CD14-positive monocyte (primary cell): ENCODE measurements around the gene CYP19A1. TPM values are rescaled to one million over a fixed set of nuclear protein-coding genes. Genes with fewer than 3 reads are reported as not detected.
"Not testable (repeated sequence)": the region's sequence is repeated elsewhere in the genome, so short reads cannot be mapped to it uniquely, and the experiment has no call there.

Source experiments
- DNase-seq, 3 donors: peaks; one replicate each; pipeline ENCODE4 v3.0.0-alpha.2; 2011 to 2022
- H2AFZ ChIP-seq: 2 replicates; pipeline ENCODE4 v1.6.0; 2012; ENCODE audit warnings: mild to moderate bottlenecking, low read depth, low read length, inconsistent platforms; ENCODE audit not compliant: insufficient read depth, poor library complexity, severe bottlenecking
- H3K27ac ChIP-seq, 2 donors: 1 replicate in 1 of 2; 2 replicates in 1 of 2; pipeline ENCODE4 v1.5.1; 2012 to 2013; ENCODE audit warnings: low read length in 2 of 2, control low read depth in 1 of 2, inconsistent platforms in 1 of 2, low read depth in 1 of 2, mild to moderate bottlenecking in 1 of 2
- H3K27me3 ChIP-seq, 2 donors: one replicate each; pipeline versions ENCODE4 v1.6.0 to v1.6.1; 2011 to 2013; ENCODE audit warnings: low read length in 2 of 2; ENCODE audit not compliant: control insufficient read depth in 2 of 2, insufficient read depth in 2 of 2
- H3K36me3 ChIP-seq, 2 donors: replicated peaks in 1 of 2; 1 replicate in 1 of 2; 2 replicates in 1 of 2; pipeline versions ENCODE4 v1.5.1 to v1.6.1; 2012 to 2013; ENCODE audit warnings: low read length in 2 of 2, control low read depth in 1 of 2, inconsistent platforms in 1 of 2, mild to moderate bottlenecking in 1 of 2; ENCODE audit not compliant: insufficient read depth in 2 of 2, control insufficient read depth in 1 of 2
- H3K4me1 ChIP-seq, 2 donors: 1 replicate in 1 of 2; 2 replicates in 1 of 2; pipeline versions ENCODE4 v1.5.1 to v1.6.1; 2012 to 2013; ENCODE audit warnings: low read length in 2 of 2, control low read depth in 1 of 2, inconsistent platforms in 1 of 2, mild to moderate bottlenecking in 1 of 2, moderate library complexity in 1 of 2; ENCODE audit not compliant: insufficient read depth in 2 of 2, control insufficient read depth in 1 of 2
- H3K4me2 ChIP-seq: replicated peaks from 2 replicates; pipeline ENCODE3; 2012; ENCODE audit warnings: low read length, moderate library complexity, mild to moderate bottlenecking; ENCODE audit not compliant: poor library complexity, severe bottlenecking; ENCODE audit errors: extremely low read depth
- H3K4me3 ChIP-seq, 3 experiments: fragments of 200-600 bp in 1 of 3; sonication (generic) in 1 of 3; replicated peaks in 1 of 3; 1 replicate in 2 of 3; 2 replicates in 1 of 3; pipeline ENCODE4 v1.5.1; 2011 to 2013; ENCODE audit warnings: low read length in 3 of 3, mild to moderate bottlenecking in 3 of 3, control low read depth in 2 of 3, low read depth in 2 of 3, inconsistent platforms in 1 of 3, moderate library complexity in 1 of 3
- H3K79me2 ChIP-seq: 2 replicates; pipeline ENCODE4 v1.6.0; 2012; ENCODE audit warnings: mild to moderate bottlenecking, control low read depth, inconsistent platforms, low read length, moderate library complexity; ENCODE audit not compliant: insufficient read depth
- H3K9ac ChIP-seq: 2 replicates; pipeline ENCODE4 v1.6.0; 2017; ENCODE audit warnings: low read length, mild to moderate bottlenecking; ENCODE audit not compliant: insufficient read depth, poor library complexity, severe bottlenecking
- H3K9me3 ChIP-seq, 2 donors: replicated peaks in 1 of 2; 1 replicate in 1 of 2; 2 replicates in 1 of 2; pipeline versions ENCODE4 v1.5.1 to v1.6.1; 2012 to 2013; ENCODE audit warnings: low read length in 2 of 2, control low read depth in 1 of 2; ENCODE audit not compliant: control insufficient read depth in 1 of 2, insufficient read depth in 1 of 2
- H4K20me1 ChIP-seq: 2 replicates; pipeline ENCODE4 v1.6.0; 2012; ENCODE audit warnings: mild to moderate bottlenecking, low read length, control low read depth, moderate library complexity; ENCODE audit not compliant: insufficient read depth
- H3K27ac Mint-ChIP-seq, 7 donors: one replicate each; pipeline ENCODE4 v1.8.0; 2020; ENCODE audit warnings: mild to moderate bottlenecking in 7 of 7, mixed read lengths in 7 of 7, moderate library complexity in 6 of 7, inconsistent platforms in 2 of 7
- H3K27me3 Mint-ChIP-seq, 3 donors: one replicate each; pipeline ENCODE4 v1.8.0; 2021 to 2022; ENCODE audit warnings: low read depth in 3 of 3, mild to moderate bottlenecking in 3 of 3, mixed read lengths in 3 of 3, moderate library complexity in 3 of 3, inconsistent platforms in 1 of 3
- H3K36me3 Mint-ChIP-seq, 2 donors: one replicate each; pipeline ENCODE4 v1.8.0; 2020; ENCODE audit warnings: mixed read lengths in 2 of 2, inconsistent platforms in 1 of 2, mild to moderate bottlenecking in 1 of 2
- H3K4me1 Mint-ChIP-seq: one replicate; pipeline ENCODE4 v1.8.0; 2020; ENCODE audit warnings: mild to moderate bottlenecking, mixed read lengths
- H3K4me3 Mint-ChIP-seq, 2 donors: one replicate each; pipeline ENCODE4 v1.8.0; 2020; ENCODE audit warnings: mild to moderate bottlenecking in 2 of 2, mixed read lengths in 2 of 2, moderate library complexity in 1 of 2
- H3K9me3 Mint-ChIP-seq, 7 donors: one replicate each; pipeline ENCODE4 v1.8.0; 2020 to 2022; ENCODE audit warnings: mixed read lengths in 7 of 7, mild to moderate bottlenecking in 6 of 7, moderate library complexity in 6 of 7, inconsistent platforms in 2 of 7
- CTCF ChIP-seq: fragments of 200-600 bp; IDR thresholded peaks from one replicate; pipeline ENCODE4 v1.8.0; 2022; ENCODE audit warnings: antibody characterized with exemption, mild to moderate bottlenecking
- WGBS: methylation state at CpG from one replicate; pipeline ENCODE4 v1.1.5; 2013; ENCODE audit warnings: missing lambda C conversion rate; ENCODE audit not compliant: insufficient coverage; 5-methylcytosine and 5-hydroxymethylcytosine counted together
- intact Hi-C, 2 donors: fragments of 100-400 bp; cut with micrococcal nuclease; formaldehyde crosslinking; loops; one replicate each; pipeline versions ENCODE4 v1.15.0 to v1.15.1; 2023
- polyA plus RNA-seq, 3 donors: library from polyadenylated mRNA; depleted of rRNA in 1 of 3; unstranded in 2 of 3; stranded (reverse) in 1 of 3; fragments of 300-500 nt in 2 of 3; fragments of >200 nt in 1 of 3; fragmentation: Illumina TruSeq in 2 of 3; gene quantifications; 1 replicate in 2 of 3; 2 replicates in 1 of 3; pipeline ENCODE4 v1.2.3, GENCODE V29; 2012 to 2021

Gene CYP19A1
- polyA plus RNA-seq, 3 donors, result not detected

DNA sequence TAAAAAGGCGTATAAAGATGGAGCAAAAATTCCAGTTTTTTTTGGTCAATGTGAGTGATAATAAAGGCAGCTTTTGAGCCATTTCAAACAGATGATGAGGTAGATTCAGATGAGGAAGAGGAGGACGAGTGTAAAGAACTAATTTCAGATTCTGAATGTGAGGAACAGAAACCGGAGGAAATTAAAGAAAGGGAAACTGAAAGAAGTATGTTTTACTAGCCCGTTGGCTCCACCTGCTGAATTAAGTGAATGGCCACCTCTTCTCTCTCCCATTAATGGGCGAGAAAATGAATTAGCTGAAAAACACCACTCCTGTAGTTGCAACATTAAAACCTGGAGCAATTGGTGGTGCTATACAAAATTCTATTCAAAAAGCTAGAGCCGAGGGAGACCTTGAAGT is 55.4 kb downstream of the CYP19A1 start:
- Histone ChIP-seq H3K4me1 (peaks cover 13 to 19% of the 10 kb centered on the region in 2 donors), H4K20me1 (no peaks in the 10 kb centered on the region), H3K4me3 (peak overlapping the region in 1 of 3 experiments; percentile 13), H3K36me3 (no peaks in the 10 kb centered on the region), H3K9ac (no peak overlapping the region), H3K79me2 (no peaks in the 10 kb centered on the region), H3K27me3 (no peaks in the 10 kb centered on the region), H3K9me3 (no peaks in the 10 kb centered on the region), H3K4me2 (peak overlapping the region; percentile 27), H2AFZ (peak overlapping the region; percentile 58), H3K27ac (peak overlapping the region in 1 of 2 donors; percentile 34)
- peaks cover 7 to 8% (median 7%) of the 10 kb centered on the region in 3 donors for H3K27me3 Mint-ChIP-seq
- H3K27ac Mint-ChIP-seq, result peak overlapping the region in 5 of 7 donors; percentile 36 to 67 (median 65)
- no peaks in the 10 kb centered on the region for H3K36me3 Mint-ChIP-seq
- WGBS, result 89% methylated on average over 1 of the region's 6 CpGs
- no peaks in the 10 kb centered on the region for H3K9me3 Mint-ChIP-seq
- peaks cover 16% of the 10 kb centered on the region for H3K4me1 Mint-ChIP-seq
- TF ChIP-seq CTCF, result peak; percentile 33
- peak in 2 of 3 donors; percentile 29 to 48 for DNase-seq
- H3K4me3 Mint-ChIP-seq, result peak overlapping the region in 1 of 2 donors; percentile 80
- intact Hi-C loops, result loop anchor here (2.0 to 10.0 kb wide), 2 partner anchors 98 to 118 kb away; no protein-coding TSS in a partner anchor

GRCh38 chr15:51282241-51282640 is 56.2 kb downstream of the CYP19A1 start:
- DNase-seq, H3K27me3 ChIP-seq, H3K9ac ChIP-seq, H3K9me3 Mint-ChIP-seq, H3K4me3 ChIP-seq, H4K20me1 ChIP-seq, H3K79me2 ChIP-seq, H3K27me3 Mint-ChIP-seq, H3K4me2 ChIP-seq, H3K36me3 Mint-ChIP-seq, H3K9me3 ChIP-seq, H3K4me3 Mint-ChIP-seq, H3K36me3 ChIP-seq: not testable (repeated sequence)
- intact Hi-C loops, result loop anchor here (2.0 to 10.0 kb wide), 2 partner anchors 99 to 117 kb away; no protein-coding TSS in a partner anchor
- Mint-ChIP-seq H3K4me1 (peaks cover 16% of the 10 kb centered on the region), H3K27ac (peak overlapping the region in 3 of 7 donors; percentile 66 to 79 (median 73))
- Histone ChIP-seq H2AFZ (peak overlapping the region; percentile 58), H3K27ac (peak overlapping the region in 1 of 2 donors; percentile 34), H3K4me1 (peaks cover 13 to 19% of the 10 kb centered on the region in 2 donors)
- 100% methylated on average over 2 of the region's 2 CpGs for WGBS
